Hematopoietic multipotent progenitor cell treated with erythropoietin and hydrocortisone succinate and interleukin-3 and kit ligand, for 8 days (in vitro differentiated cells): ENCODE measurements around the gene MESD.

ENCODE experiments used
- DNase-seq: peaks from one replicate; pipeline ENCODE4 v3.0.0-alpha.2; 2015

Gene MESD

DNA sequence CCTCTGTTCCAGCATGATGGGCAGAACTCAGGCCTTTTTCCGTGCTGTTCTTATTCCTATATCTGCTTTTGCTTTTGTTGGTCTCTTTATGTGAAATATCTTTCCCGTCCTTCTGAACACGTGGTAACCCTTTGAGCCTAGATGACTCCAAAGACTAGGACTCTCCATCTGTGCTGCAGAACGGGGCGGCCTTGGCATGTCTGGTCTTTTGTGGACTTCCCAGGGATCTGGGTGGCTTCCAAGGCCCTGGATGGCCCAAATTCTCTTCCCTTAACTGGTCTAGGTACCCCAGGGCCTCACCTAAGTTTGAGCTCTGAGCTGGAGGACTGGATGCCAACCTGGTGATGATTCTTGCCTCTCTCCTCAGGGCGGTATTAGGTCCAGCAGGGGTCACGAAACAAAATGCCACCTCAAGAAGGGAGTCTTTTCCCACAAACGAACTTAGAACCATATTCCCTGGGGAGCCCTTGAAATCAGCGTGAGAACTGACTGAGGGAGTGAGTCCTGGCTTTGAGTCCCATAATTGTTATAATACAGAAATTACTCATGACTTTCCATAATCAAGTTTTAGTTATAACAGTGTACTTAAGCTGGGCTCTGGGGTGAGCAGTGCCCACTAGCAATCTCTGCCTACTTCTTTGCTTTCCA lies 25.0 kb upstream of the MESD start:
- no peak for DNase-seq

DNA sequence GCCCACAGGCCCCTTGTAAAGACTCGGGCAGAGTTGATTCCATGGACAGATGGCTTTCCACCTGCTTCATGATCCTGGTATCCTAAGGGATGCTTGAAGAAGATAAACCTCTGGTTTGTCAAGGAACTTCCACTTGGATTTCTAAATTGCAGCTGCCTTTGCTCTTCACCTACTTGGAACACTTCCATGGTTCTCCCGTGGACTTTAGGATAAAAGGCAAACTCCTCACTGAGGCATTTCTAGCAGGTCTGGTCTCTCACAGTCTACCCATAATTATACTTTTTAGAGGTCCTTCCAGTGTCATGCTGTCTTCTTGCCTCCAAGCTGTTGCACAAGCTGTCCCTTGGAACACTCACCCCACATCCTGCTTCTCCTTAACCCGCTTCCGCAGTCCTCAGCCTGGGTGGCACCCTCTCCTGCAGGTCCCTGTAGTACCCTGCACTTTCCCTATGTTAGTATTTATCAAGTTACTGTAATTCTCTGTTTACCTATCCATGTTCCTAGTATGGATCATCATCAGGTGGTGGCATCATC lies 23.8 kb upstream of the MESD start:
- no peak for DNase-seq

DNA sequence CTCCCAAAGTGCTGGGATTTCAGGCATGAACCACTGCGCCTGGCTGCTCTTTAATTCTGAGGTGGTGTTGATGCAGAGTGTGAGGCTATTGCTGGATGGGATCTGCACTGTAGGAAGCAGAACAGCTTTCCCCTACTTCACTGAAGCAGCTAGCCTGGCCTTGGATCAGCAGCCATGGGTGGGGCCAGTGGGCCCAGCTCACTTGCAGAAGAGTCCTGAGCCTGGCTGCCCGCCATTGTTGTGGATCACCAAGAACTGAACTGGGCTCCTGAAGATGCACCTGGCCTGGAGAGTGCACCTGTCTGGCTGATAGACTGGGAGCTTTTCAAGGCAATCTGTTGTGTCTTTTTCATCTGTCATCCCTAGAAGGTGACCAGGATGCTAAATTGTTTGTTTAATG lies 23.0 kb upstream of the MESD start:
- no peak for DNase-seq

DNA sequence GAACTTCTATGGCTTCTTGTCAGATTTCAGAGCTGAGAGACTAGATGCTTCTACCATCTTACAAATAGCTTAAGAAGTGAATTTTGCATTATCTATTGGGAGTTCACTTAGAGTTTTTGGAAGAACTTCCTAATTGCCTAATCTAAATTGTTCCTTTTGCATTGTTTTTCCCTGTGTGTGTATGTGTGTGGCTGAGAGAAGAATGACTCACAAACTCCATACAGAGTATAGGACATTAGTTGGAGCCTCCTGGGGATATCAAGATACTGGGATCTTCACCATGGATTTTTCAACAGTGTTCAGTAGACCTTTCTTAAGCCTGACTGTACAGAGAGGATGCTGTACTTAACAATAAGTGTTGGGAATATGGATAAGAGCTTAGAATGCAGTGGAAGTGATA lies 22.0 kb upstream of the MESD start:
- DNase-seq, result no peak

DNA sequence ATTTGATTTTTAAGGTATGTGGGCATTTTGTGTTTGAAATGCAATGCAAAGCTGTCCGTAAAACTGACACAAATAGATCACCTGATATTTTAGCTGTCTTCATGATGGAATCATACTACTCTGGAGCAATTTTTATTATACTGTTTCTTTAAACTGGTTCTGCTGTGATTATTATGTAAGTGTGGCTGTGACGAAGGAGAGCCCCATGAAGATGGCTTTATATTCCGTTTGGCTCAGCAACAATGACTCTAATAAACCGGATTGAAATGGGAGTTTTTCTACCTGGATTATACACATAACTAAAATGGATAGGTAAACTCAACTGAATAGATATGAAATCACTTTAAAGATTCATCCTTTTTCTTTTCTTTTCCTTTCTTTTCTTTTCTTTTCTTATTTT lies 20.5 kb upstream of the MESD start:
- no peak for DNase-seq

DNA sequence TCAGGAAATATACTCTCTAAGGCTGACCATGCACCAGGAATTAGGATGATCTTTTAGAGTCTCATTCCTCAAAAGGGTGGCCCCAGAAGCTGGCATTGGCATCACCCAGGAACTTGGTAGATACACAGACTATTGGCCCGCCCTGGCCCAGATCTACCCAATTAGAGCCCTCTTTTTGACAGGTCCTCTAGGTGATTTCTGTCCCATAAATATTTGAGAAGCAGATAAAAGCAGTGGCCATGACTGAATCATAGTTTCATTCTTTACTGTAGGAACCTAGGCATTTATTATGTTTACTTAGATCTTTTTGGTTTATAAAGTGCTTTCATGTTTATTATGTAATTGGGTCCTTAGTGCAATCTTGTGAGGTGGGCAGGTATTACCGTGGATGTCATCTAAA lies 18.7 kb upstream of the MESD start:
- no peak for DNase-seq

DNA sequence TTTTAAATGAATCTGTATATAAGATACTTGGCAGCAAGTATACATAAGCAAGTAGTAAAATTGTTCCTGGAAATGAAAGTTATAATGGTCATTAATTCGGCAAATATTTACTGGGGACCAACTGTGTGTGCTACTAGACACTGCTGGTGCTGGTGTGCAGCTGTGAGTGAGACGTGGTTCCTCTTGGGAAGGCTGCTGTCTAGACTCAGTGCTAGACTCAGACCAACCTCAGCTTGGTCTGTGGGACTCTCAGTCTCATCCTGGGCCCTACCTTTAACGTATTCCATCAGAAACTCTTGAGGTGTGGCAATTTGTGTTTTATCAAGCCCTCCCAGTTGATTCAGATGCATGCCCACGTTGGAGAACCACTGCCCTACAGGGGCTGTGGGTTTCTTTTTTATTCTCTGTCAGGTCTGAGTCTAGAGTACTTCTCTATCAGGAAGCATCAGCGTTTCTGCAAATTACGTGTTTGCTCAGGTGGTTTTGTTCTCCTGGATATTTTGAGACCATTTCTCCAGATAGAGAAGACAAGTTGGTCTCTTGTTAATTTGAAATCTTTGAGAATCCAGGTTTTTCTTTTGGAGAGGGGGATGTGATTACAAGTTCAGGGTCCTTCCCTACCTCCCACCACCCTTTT lies 17.9 kb upstream of the MESD start:
- no peak for DNase-seq

DNA sequence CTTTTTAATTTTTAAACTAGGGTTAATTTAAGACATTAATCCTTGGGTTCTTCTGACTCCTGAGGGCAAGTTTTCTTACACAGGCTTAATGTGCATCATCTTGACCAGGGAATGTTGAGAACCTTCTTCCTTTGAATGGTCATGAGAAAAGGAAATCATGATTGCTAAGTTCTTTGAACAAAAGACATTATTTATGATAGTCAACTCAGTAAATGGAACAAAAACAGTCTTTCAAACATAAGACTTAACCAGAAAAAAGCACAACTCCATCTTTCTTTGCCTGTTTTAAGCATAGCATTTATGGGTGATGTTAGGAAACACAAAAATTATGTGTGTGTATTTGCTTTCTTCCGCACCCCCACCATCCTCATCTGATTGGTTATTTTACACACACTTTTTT lies 16.5 kb upstream of the MESD start:
- no peak for DNase-seq

DNA sequence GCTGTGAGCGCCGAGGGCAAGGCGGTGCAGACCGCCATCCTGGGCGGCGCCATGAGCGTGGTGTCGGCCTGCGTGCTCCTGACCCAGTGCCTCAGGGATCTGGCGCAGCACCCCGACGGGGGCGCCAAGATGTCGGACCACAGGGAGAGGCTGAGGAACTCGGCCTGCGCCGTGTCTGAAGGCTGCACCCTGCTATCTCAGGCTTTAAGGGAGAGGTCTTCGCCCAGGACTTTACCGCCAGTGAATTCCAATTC lies 13.4 kb upstream of the MESD start:
- DNase-seq, result no peak

DNA sequence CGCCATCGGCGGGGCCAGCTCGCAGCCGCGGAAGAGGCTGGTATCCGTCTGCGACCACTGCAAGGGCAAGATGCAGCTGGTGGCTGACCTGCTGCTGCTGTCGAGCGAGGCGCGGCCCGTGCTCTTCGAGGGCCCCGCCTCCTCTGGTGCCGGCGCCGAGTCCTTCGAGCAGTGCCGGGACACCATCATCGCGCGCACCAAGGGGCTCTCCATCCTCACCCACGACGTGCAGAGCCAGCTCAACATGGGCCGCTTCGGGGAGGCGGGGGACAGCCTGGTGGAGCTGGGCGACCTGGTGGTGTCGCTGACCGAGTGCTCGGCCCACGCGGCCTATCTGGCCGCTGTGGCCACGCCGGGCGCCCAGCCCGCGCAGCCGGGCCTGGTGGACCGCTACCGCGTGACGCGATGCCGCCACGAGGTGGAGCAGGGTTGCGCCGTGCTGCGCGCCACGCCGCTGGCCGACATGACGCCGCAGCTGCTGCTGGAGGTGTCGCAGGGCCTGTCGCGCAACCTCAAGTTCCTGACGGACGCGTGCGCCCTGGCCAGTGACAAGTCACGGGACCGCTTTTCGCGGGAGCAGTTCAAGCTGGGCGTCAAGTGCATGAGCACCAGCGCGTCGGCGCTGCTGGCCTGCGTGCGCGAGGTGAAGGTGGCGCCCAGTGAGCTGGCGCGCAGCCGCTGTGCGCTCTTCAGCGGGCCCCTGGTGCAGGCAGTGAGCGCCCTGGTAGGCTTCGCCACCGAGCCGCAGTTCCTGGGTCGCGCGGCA lies 12.9 kb upstream of the MESD start:
- DNase-seq, result no peak

DNA sequence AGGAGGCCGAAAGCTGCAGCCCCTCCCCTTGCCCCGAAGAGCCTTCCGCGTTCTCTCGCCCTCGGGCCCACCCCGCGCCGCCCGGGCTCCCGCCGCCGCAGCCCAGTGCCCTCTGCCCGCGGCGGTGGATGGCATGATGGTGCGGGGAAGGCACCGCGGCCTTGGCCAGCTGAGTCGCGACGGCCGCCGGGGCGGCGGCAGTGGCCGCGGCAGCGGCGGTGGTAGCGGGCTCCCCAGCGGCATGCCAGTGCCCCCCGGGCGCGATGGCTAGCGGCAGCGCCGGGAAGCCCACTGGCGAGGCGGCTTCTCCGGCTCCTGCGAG lies 12.4 kb upstream of the MESD start:
- DNase-seq, result no peak

DNA sequence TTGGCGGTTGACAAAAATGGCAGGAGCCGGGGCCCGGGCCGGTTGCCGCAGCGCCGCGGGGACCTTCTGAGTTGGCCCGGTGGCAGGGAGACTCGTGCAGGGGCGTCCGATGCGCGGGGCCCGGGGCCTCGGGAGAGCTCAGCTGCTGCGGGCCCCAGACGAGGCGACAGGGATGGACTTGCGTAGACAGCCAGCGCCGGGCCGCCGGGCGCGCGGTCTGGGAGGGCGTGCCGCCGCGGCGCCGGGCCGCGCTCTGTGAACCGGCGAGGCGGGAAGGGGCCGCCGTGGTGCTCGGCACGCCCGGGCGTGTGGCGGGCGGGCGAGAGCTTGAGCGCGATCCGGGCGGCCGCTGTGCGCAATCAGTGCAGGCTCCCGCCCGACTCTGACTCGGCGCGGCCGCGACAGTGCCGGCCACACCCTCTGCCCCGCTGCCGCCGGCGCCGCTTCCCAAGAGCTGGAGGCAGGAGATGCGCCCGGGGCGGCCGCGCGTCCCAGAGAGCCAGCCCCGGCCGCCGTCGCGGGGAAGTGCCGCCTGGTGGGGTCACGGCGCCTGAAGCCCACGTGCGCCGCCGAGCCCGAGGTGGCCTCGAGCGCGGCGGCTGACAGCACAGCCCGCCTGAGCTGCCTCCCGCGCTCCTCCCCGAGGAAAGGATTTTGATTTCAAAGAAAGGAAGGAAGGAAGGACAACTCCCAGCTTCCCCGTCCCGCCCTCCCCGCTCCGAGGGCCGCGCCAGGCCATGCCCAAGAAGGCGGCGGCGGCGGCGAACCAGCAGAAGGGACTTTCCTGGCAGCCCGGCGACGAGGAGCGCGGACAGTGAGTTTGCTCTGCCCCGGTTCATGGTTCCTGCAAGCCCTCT lies 11.8 kb upstream of the MESD start:
- DNase-seq, result no peak

DNA sequence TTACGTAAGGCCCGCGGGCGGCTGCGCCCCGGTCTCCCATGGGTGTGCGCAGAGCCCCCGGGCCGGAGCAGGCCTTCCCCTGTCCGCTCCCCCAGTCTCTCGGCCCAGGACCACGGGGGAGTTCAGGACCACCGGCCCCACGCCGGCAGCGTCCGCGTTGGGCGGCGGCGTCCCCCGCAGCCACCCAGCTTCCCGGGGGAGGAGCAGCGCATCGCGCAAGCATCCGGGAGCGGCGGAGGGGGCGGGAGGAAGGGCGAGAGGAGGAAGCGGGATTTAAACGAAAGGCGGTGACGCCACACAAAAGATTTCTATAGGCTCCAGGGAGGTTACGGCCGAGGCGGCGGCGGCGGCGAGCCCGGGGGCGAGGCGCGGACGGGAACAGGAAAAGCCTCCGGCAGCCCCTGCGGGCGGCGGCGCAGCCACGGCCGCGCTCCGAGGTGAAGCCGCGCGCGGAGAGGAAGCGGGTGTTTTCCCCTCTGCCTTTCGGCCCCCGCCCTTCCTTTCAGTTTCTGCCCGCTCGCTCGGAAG lies 11.1 kb upstream of the MESD start, which contains the start of gene TLNRD1:
TSS of gene TLNRD1 (plus strand) at position 300 of the 528 bp plus-strand sequence. CDS start 1,349 bp downstream, outside the sequence.
- DNase-seq, result peak; percentile 52

DNA sequence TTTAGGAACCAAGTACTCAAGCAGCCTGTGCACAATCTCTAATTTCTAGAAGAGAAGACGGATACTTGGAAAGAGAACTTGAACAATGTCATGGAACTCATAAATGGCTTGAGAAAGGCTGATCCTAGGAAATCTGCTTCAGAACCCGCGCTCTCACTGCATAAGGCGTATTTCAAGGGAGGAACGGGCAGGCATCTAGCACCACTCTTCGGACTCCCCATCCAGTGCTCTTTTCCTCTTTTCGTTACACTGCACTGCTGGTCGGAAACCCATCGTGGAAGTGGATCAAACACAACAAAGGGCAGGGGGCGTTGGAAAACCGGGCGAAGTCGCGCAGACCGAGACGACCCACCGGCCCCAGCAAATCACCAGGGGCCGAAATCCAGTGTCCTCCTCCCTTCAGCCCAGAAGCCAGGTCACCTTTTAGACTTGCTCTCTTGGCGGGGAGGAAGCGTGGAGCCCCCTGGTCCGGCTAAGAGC lies 10.6 kb upstream of the MESD start:
- DNase-seq, result no peak

DNA sequence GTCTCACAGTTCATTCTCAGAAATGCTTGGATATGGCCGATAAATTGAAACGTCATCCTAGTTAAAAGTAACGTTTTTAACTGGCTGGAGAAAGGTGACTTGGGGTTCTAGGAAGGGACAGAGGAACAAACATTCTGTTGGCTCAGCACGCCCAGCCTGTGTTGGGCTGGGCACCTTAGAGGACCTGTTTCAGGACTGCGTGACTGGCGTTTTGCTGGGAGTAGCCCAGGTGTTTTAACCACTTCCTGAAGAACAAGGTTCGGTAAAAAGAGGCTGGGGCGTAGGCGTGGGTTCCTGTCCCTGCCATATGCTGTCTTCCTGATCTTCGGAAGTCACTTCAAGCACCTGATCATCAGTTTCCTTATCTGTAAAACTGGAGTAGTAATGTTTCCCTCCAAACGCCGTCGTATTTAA lies 10.0 kb upstream of the MESD start:
- DNase-seq, result peak; percentile 14

DNA sequence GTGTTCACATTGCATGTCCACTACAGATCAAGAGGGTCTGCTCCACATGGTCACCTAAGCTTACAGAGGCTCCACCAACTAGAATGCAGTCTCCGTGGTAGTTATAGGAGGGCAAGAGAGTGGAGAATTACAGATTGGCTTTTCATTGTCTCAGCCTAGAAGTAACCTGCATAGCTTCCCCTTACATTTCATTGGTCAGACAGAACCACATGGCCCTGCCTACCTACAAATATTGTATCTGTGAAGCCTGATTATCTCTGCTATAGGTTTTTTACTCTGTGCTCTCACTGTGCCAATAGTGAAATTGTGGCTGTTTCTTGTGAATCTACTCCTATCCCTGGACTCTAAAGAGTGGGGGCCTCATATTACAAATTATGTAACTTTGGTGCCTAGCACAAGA lies 8.6 kb upstream of the MESD start:
- DNase-seq, result no peak

DNA sequence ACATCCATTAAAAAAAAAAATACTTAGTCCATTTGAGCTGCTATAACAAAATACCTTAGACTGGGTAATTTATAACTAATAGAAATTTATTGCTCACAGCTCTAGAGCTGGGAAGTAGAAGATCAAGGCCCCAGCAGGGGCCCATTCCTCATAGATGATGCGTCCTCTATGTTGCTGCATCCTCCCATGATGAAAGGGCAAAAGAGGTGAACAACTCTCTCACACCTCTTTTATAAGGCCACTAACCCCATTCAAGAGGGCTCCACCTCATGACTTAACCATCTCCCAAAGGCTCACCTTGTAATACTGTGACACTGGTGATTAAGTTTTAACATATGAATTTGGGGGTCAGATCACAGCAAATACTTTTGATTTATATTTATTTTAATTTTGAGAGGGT lies 8.1 kb upstream of the MESD start:
- no peak for DNase-seq

DNA sequence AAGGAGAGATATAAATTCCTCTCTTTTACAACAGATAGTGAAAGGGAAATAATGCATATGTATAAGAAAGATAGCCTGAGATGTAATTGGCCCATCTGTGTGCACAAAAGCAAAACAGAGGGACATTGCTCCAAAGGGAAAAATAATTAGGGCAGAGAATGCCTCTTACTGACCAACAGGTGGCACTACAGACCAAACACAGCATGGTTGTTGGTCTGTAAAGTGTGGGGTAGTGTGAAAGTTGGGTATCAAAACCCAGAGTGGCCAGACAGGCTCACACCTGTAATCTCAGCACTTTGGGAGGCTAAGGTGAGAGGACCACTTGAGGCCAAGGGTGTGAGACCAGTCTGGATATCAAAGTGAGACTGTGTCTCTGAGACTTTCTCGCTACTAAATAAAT lies 6.6 kb upstream of the MESD start:
- no peak for DNase-seq

DNA sequence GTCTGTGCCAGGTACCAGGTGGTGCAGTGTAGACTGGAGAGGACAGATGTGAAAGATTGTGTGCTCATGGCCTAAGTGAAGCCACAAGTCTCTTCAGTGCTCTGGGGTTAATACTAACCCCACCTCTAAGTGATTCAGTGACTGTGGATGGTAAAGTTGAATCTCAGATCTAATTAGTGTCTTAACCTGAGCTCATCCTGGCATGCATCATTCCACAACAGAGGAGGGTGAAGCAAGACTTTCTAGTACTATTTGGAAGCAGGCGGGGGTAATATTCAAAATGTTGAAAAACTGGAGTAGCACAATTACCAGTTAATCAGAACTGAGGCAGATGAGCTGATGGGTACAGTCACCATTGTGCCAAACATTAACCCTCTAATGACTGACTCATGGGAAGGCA lies 2.8 kb upstream of the MESD start:
- DNase-seq, result no peak

DNA sequence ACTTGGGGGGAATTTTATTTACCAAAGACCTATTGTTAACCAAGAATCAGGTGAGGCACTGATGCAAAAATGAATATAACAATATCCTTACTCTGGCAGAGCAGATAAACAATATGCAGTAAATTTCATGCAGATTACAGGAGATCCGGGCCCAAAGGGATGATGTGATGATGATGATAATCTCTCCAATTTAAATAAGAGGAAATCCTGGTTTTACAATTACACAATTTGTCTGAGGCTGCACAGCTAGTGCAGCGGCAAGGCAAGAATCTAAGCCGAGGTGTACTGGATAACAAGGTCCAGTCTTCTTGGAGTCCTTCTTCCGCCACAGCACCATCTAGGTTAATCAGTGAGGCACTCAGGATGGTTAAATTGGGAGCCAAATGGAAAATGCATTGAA lies 2.4 kb upstream of the MESD start:
- DNase-seq, result no peak

DNA sequence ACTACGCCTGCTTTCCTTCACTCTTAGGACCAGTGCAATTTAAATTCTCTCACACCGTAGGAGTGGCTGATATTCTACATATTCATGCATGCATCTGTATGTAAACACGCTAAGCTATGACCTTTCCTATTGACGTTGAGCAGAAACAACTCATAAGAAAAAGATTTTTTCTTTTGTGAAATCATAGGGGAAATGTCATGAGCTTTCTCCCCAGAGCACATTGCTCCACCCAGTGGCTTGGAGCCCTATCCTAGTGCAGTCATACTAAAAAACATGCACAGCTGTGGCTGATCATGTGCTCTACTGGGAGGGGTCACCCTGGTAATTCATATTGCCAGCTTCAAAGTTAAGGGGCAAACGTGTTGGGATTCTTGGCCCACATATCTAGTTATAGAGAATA lies 1.8 kb upstream of the MESD start:
- peak; percentile 64 for DNase-seq

DNA sequence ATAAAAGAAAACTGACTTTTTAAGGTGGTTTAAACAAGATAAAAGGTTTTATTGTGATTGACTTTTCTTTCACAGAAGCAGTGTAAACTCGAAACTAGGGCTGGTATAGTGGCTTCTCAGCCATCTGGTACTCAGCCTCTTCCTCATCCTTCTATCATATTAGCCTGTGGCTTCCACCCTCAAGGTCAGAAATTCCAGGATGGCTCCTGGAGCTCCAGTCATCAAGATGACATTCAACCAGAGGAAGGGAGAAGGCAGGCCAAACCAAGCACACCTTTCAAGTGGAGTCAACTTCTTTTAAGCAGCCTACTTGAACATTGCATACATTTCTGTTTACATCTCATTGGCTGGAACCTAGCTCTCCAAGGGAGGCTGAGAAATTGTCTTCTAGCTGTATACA lies 1.3 kb upstream of the MESD start:
- DNase-seq, result no peak

DNA sequence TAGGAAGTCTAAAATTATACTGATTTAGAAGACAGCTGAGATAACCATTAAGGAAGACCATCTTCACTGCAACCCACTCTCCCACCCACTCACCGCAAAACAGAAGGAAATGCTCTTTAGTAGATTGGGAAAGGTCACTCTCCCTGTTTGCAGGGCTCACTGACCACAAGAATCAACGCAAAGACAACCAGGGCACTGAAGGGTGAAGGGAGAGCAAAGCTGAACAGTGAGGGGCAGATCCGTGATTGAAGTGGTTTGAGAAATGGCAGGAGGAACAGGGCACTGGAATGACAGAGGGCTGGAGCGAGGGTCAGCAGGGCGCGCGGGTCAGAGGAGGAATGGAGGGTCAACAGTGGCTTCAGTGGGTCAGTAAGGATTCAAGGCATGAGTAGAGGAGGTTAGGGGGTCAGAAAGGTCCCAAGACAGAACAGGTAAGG lies 520 bp downstream of the MESD start:
- no peak for DNase-seq
